Epithelial cell of esophagus (primary cell): ENCODE results near the gene ARV1.
"Not testable (repeated sequence)": the region's sequence is repeated elsewhere in the genome, so short reads cannot be mapped to it uniquely, and the experiment has no call there.

Experiments used
- DNase-seq: peaks from one replicate; pipeline ENCODE4 v3.0.0; 2010; ENCODE audit warnings: low read depth
- H3K4me3 ChIP-seq: 2 replicates; pipeline ENCODE4 v1.5.1; 2011; ENCODE audit warnings: mild to moderate bottlenecking, low read length, control low read depth
- TF ChIP-seq, protein P1 (sequence below): IDR thresholded peaks from 2 replicates; pipeline ENCODE4 v1.5.1; 2011; ENCODE audit warnings: low read depth, mild to moderate bottlenecking, low read length, control low read depth, inconsistent platforms; ENCODE audit not compliant: insufficient read depth; ENCODE audit errors: missing control alignments

The ARV1 gene

DNA sequence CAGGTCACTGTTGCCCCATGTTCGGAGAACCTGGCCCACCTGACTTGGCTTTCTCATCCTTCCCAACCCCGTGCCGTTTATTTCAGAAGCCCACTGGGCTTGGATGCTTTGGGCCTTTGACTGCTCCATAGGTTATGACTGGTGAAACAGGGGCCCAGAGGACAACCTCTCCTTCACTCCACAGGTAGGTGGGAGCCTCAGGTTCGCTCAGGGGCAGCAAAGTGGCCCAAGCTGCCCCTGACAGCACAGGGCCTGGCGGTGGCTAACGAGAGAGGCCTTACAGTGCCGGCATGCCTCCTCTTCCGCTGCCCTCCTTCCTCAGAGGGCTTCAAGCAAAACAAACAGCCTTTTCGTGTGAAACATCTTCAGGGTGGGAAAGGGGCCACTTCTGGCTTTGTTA is 44.3 kb downstream of the ARV1 start:
- no peak overlapping the region for H3K4me3 ChIP-seq
- TF ChIP-seq, protein P1, sequence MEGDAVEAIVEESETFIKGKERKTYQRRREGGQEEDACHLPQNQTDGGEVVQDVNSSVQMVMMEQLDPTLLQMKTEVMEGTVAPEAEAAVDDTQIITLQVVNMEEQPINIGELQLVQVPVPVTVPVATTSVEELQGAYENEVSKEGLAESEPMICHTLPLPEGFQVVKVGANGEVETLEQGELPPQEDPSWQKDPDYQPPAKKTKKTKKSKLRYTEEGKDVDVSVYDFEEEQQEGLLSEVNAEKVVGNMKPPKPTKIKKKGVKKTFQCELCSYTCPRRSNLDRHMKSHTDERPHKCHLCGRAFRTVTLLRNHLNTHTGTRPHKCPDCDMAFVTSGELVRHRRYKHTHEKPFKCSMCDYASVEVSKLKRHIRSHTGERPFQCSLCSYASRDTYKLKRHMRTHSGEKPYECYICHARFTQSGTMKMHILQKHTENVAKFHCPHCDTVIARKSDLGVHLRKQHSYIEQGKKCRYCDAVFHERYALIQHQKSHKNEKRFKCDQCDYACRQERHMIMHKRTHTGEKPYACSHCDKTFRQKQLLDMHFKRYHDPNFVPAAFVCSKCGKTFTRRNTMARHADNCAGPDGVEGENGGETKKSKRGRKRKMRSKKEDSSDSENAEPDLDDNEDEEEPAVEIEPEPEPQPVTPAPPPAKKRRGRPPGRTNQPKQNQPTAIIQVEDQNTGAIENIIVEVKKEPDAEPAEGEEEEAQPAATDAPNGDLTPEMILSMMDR: no peak
- DNase-seq: no peak

DNA sequence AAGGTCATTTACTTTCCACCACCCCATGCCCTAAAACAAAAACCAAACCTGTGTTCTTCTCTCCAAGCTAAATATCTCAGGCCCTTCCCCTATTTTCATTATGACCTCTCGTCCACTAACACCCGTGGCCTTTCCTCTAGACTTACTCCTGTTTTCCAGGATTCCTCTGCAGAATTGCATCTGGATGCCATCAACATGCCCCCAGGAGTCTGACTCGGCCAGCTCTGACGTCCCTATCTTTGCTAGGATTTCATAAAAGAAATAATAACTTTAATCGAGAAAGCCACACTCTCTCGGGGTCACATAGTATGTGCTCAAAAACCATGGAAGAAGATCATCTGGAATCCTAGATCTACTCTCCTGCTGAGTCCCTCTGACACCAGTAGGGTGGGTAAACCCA is 47.7 kb downstream of the ARV1 start:
- TF ChIP-seq, protein P1: no peak
- no peak for DNase-seq

DNA sequence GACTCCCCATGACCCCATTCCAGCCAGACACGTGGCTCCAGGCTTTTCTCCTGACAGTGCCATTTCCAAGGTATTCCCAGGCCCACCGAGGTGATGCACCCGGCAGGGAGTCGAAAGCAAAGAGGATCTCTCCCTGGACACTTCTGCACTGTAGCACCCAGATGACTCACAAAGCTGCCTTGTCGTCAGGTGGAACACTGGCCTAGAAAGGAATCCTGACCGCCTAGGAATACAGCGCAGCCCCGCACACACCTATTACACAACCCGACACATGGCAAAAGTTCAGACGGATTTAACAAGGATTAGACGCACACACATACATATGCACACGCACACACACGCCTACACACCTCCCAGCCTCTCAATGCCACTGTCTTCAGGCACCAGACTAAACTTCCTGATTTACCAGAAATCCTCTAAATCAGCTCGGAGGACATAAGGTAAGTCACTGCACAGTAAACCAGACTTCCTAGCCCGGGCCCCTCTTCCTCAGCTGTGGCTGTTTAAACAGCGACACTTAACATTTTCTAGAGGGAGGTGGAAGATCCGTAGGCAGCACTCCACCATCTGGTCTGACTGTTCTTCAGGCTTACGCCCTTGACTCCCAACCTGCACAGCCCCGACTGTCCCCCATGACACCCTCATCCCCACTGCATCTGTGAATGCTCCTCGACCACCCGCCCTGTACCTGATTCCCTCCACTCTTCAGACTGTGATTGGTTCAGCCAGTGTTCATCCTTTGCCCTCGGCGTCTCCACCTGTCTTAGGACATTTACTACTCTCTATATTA is 48.4 kb downstream of the ARV1 start:
- TF ChIP-seq, protein P1: no peak
- DNase-seq: peak; percentile 75
- no peak overlapping the region for H3K4me3 ChIP-seq

More for the DNA sequence above, 47.7 kb downstream of the ARV1 start:
- H3K4me3 ChIP-seq: no peak overlapping the region

DNA sequence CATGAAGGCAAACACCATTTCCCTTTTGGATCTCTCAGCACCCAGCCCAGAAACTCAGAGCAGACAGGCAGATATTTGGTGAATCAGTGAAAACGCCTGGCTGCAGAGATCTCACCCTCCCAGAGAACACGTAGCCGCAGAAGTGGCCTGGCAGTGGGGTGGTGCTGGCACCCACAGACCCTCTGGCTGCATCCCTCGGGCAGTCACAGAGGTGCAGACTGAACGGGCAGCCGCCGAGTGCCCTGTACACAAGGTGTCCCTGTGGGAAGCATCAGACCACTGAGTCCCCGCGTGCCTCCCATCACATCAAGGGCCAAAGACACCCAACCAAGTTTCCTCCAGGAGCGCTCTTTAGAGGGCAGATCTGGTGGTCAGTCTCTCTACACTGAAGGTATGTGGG is 49.1 kb downstream of the ARV1 start:
- TF ChIP-seq, protein P1: no peak
- DNase-seq: no peak
- H3K4me3 ChIP-seq: no peak overlapping the region

DNA sequence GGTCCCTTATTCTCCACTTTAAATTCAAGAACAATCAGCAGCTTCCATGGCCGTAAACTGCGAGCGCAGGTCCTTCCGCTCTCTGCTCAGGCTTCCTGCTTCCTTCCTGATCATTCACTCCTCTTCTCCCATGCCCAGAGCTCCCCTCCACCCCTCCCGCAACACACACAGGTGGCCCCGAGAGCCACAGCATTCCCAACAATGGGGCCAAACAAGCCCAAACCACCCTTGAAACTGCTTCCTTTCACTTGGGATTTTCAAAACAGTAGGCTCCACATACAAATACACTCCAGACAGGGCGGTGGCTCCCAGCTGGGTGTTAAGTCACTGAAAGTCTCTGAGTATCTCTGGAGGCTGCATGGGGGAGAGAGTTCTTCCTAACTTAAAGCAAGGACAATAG is 49.8 kb downstream of the ARV1 start:
- no peak overlapping the region for H3K4me3 ChIP-seq
- TF ChIP-seq, protein P1: no peak
- no peak for DNase-seq

DNA sequence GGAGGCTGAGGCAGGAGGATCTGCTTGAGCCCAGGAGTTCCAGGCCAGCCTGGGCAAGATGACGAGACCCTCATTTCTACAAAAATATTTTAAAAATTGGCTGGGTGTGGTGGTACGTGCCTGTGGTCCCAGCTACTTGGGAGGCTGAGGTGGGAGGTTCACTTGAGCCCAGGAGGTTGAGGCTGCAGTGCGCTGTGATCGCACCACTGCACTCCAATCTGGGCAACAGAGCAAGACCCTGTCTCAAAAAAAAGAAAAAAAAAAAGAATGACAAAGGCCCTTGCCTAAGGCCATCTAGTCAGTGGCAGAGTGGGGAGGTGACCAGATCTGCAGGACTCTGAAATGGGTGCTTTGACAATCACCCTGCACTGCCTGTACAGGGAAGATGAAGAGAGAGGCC is 50.4 kb downstream of the ARV1 start:
- H3K4me3 ChIP-seq: not testable (repeated sequence)

DNA sequence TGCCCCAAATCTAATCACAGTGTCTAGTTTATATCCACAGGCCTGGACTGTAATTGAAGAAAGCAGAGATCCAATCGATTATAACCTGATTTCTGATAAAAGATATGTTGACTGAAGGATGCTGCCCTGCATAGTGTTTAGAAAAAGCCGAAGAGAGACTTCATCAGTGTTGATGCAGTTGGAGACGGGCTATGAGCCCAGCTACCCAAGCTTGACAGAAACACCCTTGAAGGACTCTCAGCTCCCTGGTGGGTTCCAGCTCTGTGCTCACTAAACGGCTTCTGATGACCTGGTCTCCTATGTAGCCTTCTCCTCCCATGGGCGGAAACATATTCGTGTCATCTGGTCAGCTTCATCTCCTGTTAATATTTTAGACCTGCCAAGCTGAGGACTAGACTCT is 50.9 kb downstream of the ARV1 start:
- TF ChIP-seq, protein P1: no peak
- no peak overlapping the region for H3K4me3 ChIP-seq
- DNase-seq: no peak

More for the DNA sequence above, 50.4 kb downstream of the ARV1 start:
- DNase-seq: not testable (repeated sequence)
